HG03108 (cell line): ENCODE data around the gene GPC6.

Source experiments
- ATAC-seq: cut with Tn5 transposase; IDR thresholded peaks from one replicate; pipeline ENCODE4 v1.9.1; 2021; ENCODE audit warnings: moderate library complexity; ENCODE audit not compliant: unreplicated experiment

The GPC6 gene

GRCh38 chr13:93268327-93269028 lies 41.9 kb downstream of the GPC6 start:
- no peak for ATAC-seq

DNA sequence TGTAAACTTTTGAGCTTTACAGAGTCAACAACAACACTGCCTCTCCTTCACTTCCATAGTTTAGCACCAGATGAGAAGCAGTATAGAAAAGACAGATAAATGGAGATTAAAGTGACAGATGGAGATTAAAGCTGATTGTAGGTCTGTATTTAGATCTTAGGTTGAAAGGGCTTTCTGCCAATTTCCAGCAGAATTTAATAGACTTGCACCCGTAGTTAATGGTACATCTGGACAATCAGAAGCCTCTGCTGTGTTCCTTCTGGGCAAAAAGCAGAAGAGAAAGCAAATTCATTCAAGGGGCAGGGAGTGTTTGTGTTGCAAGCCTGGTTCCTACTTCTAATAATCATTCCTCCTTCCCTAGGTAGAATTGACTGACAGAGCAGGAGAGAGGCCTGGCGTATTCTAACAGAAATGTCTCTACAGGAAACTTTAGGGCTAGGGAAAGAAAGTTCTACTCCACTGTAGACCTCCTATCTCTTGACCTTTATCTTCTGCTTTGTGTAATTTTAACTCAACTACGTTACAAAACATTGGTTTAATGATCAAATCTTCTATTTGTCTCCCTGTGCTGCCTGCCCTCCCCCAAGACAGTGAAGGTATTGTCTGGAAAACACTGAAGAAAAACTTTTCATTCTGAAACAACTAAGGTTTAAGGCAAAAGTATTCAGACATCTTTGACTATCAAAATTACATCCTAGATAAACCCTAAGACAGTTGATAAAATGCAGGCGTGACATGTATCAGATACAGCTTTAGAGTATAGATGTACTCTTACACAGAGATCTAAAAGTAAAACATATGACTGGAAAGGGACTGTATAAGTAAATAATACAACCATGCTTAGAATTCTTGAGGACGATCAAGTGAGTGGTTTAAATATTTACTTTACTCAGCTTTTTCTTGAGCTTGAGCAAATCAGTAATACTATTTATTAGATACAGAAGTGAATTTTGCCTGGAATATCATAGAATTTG lies 44.4 kb downstream of the GPC6 start:
- ATAC-seq = no peak

GRCh38 chr13:93279982-93280381 lies 53.4 kb downstream of the GPC6 start:
- no peak for ATAC-seq

DNA sequence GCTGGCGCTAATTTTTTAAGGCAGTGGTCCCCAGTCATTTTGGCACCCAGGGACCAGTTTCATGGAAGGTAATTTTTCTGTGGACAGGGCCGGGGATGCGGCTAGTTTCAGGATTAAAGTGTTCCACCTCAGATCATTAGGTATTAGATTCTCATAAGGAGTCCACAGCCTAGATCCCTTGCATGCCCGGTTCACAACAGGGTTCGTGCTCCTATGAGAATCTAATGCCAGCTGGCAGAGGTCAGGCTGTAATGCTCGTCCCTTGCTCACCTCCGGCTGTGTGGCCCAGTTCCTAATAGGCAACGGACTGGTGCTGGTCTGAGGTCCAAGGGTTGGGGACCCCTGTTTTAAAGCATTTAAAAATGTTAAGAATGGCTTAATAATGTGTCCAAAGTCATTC lies 54.1 kb downstream of the GPC6 start:
- no peak for ATAC-seq

DNA sequence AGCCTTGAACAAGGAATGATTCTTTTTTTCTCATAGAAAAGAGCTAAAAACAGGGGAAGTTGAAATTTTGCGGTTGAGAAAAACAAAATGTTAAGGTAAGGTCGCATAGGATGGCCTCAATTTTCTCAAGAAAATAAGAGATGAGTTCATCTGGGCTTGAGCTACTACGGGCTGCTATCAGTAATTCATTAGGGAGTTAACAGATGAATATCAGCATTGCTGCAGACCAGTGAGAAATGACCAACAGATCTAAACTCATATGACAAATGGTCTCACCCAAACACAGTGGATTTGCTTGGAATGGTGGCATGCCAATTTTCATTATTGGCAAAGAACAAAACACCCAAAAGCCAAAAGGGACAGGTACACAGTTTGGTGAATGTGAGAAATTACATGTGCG lies 56.6 kb downstream of the GPC6 start:
- no peak for ATAC-seq

- ATAC-seq = no peak
These were observed 57.5 kb downstream of the GPC6 start for GRCh38 chr13:93284064-93284463.

DNA sequence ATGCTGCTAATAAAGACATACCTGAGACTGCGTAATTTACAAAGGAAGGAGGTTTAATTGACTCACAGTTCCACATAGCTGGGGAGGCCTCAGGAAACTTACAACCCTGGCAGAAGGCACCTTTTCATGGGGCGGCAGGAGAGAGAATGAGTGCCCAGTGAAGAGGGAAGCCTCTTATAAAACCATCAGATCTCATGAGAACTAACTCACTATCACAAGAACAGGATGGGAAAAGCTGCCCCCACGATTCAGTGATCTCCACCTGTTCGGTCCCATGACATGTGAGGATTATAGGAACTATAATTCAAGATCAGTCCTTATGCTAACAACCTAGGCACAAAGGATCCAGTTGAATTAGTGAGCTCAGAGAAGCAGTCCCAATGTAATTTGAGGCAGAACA lies 59.4 kb downstream of the GPC6 start:
- ATAC-seq = no peak

- ATAC-seq = no peak
These were observed 62.4 kb downstream of the GPC6 start for GRCh38 chr13:93289053-93289452.

GRCh38 chr13:93289842-93290241 lies 63.2 kb downstream of the GPC6 start:
- no peak for ATAC-seq

- no peak for ATAC-seq
These were observed 63.9 kb downstream of the GPC6 start for GRCh38 chr13:93290503-93290902.

- ATAC-seq = no peak
These were observed 65.8 kb downstream of the GPC6 start for GRCh38 chr13:93292366-93292765.

DNA sequence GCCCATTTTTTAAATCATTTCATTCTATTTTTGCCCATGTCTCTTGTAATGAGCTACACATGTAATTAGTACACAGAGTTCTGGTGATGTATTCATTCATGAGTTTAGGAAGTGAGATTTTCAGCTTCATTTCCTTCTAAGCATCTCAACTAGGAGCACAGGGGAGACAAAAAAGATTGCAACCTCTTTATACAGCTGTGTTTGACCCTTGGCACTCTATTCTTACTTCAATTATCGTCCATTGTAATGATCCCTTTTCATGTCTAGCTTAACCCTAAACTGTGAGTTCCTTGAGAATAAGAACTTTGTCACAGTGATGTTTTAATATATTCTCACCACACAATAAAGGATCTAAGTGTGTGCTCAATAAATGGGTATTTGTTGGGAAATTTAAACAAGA lies 67.1 kb downstream of the GPC6 start:
- ATAC-seq = no peak

GRCh38 chr13:93296584-93296983 lies 70.0 kb downstream of the GPC6 start:
- ATAC-seq = no peak

DNA sequence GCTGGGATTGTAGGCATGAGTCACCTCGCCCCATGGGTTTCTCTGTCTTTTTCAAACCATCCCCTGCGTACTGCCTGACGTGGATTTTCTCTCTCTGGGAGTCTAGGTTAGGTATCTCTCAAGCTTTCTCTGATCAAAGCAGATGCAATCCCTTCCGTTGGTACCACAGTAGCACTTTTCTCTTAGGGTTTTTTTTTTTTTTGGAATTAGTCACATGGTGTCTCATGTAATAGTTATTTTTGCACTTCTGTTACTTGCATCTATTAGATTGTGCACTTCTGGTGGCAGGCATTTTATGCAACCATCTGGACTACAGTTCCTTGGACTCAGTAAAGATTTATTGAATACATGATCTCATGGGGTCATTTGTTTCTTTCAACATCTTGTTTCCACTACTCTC lies 72.1 kb downstream of the GPC6 start:
- ATAC-seq = no peak

- no peak for ATAC-seq
These were observed 77.5 kb downstream of the GPC6 start for GRCh38 chr13:93304134-93304533.

GRCh38 chr13:93304868-93305613 lies 78.4 kb downstream of the GPC6 start:
- no peak for ATAC-seq

DNA sequence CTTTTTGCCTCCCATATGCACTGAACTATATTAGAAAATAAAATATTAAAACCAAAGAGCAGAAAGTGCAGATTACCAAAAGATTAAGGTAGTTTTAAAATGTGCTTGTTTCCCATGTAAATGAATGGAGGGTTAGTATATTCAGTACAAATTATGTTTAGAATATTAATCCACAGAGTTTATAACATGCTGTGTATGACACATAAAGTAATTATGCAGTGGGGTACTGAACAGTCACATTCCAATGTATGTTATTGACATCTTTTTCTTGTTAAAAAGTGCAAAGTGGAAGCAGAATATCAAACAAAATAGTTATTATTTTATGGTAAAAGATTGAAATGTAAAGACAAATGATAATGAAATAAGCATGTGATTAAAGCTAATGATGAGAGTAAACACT lies 79.3 kb downstream of the GPC6 start:
- no peak for ATAC-seq

DNA sequence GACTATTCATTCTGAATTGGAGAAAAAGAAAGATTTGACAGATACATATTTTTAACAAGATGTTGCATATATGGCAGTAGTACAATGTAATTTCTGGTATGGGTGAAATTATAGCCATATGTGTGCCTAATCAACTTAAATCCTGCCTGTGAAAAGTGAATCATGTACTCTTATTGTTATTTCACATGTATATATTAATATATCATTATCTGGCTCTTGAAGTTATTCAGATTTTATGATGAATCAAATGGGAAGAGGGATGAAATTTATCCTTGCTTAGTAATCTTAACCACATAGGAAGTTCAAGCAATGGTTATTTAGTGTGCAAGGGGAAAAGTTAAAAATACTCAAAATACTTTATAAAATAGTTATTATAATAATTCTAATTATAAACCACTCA lies 80.5 kb downstream of the GPC6 start:
- no peak for ATAC-seq

GRCh38 chr13:93307651-93308050 lies 81.0 kb downstream of the GPC6 start:
- no peak for ATAC-seq

GRCh38 chr13:93309886-93310523 lies 83.4 kb downstream of the GPC6 start:
- ATAC-seq = no peak

DNA sequence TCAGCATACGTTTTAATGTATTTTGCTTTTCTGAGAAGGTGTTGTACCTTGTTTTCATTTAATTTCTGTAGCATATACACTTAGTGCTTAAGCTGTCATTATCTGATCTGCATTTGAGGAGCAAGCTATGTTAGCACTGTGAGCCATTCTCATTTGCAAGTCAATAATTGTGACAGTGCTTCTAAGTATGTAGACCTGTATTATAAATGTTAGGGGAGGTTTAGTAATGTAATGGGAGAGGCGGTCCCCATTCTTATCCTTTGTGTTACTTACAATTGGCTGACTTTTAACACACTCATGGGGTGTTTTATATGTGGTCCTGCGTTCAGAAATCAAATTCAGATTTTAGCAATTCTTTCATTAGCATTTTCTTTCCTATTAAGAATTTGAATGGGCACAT lies 90.2 kb downstream of the GPC6 start:
- ATAC-seq = no peak
